Upper lobe of left lung (tissue), 6 donors: ENCODE results near the gene BLVRB. TPM values are rescaled to one million over a fixed set of nuclear protein-coding genes. Genes with fewer than 3 reads are reported as not detected.

ENCODE experiments used
- ATAC-seq, 2 donors: fragments of 200-7000 bp; cut with Tn5 transposase; one replicate each; pipeline ENCODE4 v1.9.1; 2022; ENCODE audit warnings: mild to moderate bottlenecking in 2 of 2, moderate library complexity in 2 of 2; ENCODE audit not compliant: low FRiP score in 2 of 2
- DNase-seq, 2 donors: peaks; one replicate each; pipeline ENCODE4 v3.0.0-alpha.2; 2019 to 2020
- H3K27ac ChIP-seq, 4 donors: fragments of 200-600 bp; sonication (generic); one replicate each; pipeline ENCODE4 v1.5.1; 2016 to 2019
- H3K27me3 ChIP-seq, 4 donors: fragments of 200-600 bp; sonication (generic); one replicate each; pipeline ENCODE4 v1.5.1; 2017 to 2019
- H3K36me3 ChIP-seq, 4 donors: fragments of 200-600 bp; sonication (generic); one replicate each; pipeline ENCODE4 v1.5.1; 2016 to 2019
- H3K4me1 ChIP-seq, 4 donors: fragments of 200-600 bp; sonication (generic); one replicate each; pipeline ENCODE4 v1.5.1; 2018 to 2019
- H3K4me3 ChIP-seq, 4 donors: fragments of 200-600 bp; sonication (generic); one replicate each; pipeline ENCODE4 v1.5.1; 2017 to 2019; ENCODE audit warnings: mild to moderate bottlenecking in 2 of 4, moderate library complexity in 1 of 4
- H3K9me3 ChIP-seq, 4 donors: fragments of 200-600 bp; sonication (generic); one replicate each; pipeline ENCODE4 v1.5.1; 2018 to 2019
- CTCF ChIP-seq, 6 experiments: fragments of 450-650 bp in 4 of 6; fragments of 200-600 bp in 2 of 6; sonication (generic) in 2 of 6; IDR thresholded peaks; one replicate each; pipeline ENCODE4 v1.5.1; 2016 to 2019; ENCODE audit warnings: antibody characterized with exemption in 6 of 6
- EP300 ChIP-seq, 4 donors: sonication (generic); formaldehyde crosslinking; IDR thresholded peaks; one replicate each; pipeline ENCODE4 v1.5.1; 2017; ENCODE audit warnings: antibody characterized with exemption in 4 of 4, control low read depth in 2 of 4
- POLR2A ChIP-seq, 4 donors: fragments of 450-650 bp; IDR thresholded peaks; one replicate each; pipeline ENCODE4 v1.5.1; 2016 to 2017; ENCODE audit warnings: antibody characterized with exemption in 4 of 4, mild to moderate bottlenecking in 2 of 4
- POLR2AphosphoS5 ChIP-seq, 2 donors: sonication (generic); formaldehyde crosslinking; IDR thresholded peaks; one replicate each; pipeline ENCODE4 v1.5.1; 2017; ENCODE audit warnings: antibody characterized with exemption in 2 of 2
- WGBS, 2 donors: methylation state at CpG; one replicate each; pipeline ENCODE4 v1.1.5; 2017 to 2018; 5-methylcytosine and 5-hydroxymethylcytosine counted together
- total RNA-seq, 6 donors: library from RNA; depleted of rRNA in 4 of 6; stranded (reverse); fragments of >200 nt in 4 of 6; gene quantifications; one replicate each; pipeline versions ENCODE4 v1.1.0 to v1.2.1, GENCODE V29; 2016 to 2021
- donor health status: DM: no; HTN: no; CAD: no; lungs with moderate emphysema.
- donor health status: DM: no; HTN: yes; CAD: no; lungs with severe emphysema.

The BLVRB gene
- total RNA-seq, 6 donors from 2014 or later: 77.5 to 379 (median 223) TPM

- ATAC-seq (no peak), DNase-seq (no peak)
- Histone ChIP-seq H3K27ac (no peak overlapping the region), H3K9me3 (no peaks in the 10 kb centered on the region), H3K4me1 (no peaks in the 10 kb centered on the region), H3K4me3 (no peak overlapping the region), H3K36me3 (no peaks in the 10 kb centered on the region), H3K27me3 (no peaks in the 10 kb centered on the region)
- 83 to 90% methylated on average over 5 of the region's 5 CpGs for WGBS, 2 donors
- no peak for TF ChIP-seq EP300 (IDR thresholded peaks at IDR 0.05)
- TF ChIP-seq POLR2A (IDR thresholded peaks at IDR 0.05): no peak
- no peak for TF ChIP-seq POLR2AphosphoS5 (IDR thresholded peaks at IDR 0.05)
- no peak for TF ChIP-seq CTCF (IDR thresholded peaks at IDR 0.05)
Measured at GRCh38 chr19:40499320-40499719, 33.8 kb upstream of the BLVRB start.

- Histone ChIP-seq H3K27ac (no peak overlapping the region), H3K9me3 (no peaks in the 10 kb centered on the region), H3K4me3 (no peak overlapping the region), H3K4me1 (no peaks in the 10 kb centered on the region), H3K36me3 (no peaks in the 10 kb centered on the region), H3K27me3 (no peaks in the 10 kb centered on the region)
- WGBS, 2 donors: 90% methylated on average over 11 to 12 of the region's 12 CpGs
- peak in 1 of 2 donors; percentile 63 for DNase-seq
- ATAC-seq: no peak
- TF ChIP-seq POLR2AphosphoS5 (IDR thresholded peaks at IDR 0.05) (no peak), POLR2A (IDR thresholded peaks at IDR 0.05) (no peak), EP300 (IDR thresholded peaks at IDR 0.05) (no peak), CTCF (IDR thresholded peaks at IDR 0.05) (no peak)
Measured at GRCh38 chr19:40497214-40497613, 31.7 kb upstream of the BLVRB start.

- Histone ChIP-seq H3K9me3 (no peaks in the 10 kb centered on the region), H3K4me1 (no peaks in the 10 kb centered on the region), H3K27ac (no peak overlapping the region), H3K36me3 (no peaks in the 10 kb centered on the region), H3K27me3 (no peaks in the 10 kb centered on the region), H3K4me3 (no peak overlapping the region)
- 62 to 73% methylated on average over 1 of the region's 1 CpG for WGBS, 2 donors
- ATAC-seq (no peak), DNase-seq (no peak)
- TF ChIP-seq CTCF (IDR thresholded peaks at IDR 0.05): no peak
- TF ChIP-seq EP300 (IDR thresholded peaks at IDR 0.05): no peak
- no peak for TF ChIP-seq POLR2A (IDR thresholded peaks at IDR 0.05)
- no peak for TF ChIP-seq POLR2AphosphoS5 (IDR thresholded peaks at IDR 0.05)
Measured at GRCh38 chr19:40494191-40494838, 28.8 kb upstream of the BLVRB start.

GRCh38 chr19:40493778-40494177 is 28.2 kb upstream of the BLVRB start:
- WGBS, 2 donors: 52 to 54% methylated on average over 4 of the region's 4 CpGs
- no peak for DNase-seq
- H3K27me3 ChIP-seq: no peaks in the 10 kb centered on the region
- no peak overlapping the region for H3K4me3 ChIP-seq
- H3K4me1 ChIP-seq: no peaks in the 10 kb centered on the region
- no peaks in the 10 kb centered on the region for H3K36me3 ChIP-seq
- no peaks in the 10 kb centered on the region for H3K9me3 ChIP-seq
- TF ChIP-seq CTCF (IDR thresholded peaks at IDR 0.05): no peak
- no peak for TF ChIP-seq EP300 (IDR thresholded peaks at IDR 0.05)
- no peak for TF ChIP-seq POLR2AphosphoS5 (IDR thresholded peaks at IDR 0.05)
- no peak for TF ChIP-seq POLR2A (IDR thresholded peaks at IDR 0.05)
- no peak for ATAC-seq
- H3K27ac ChIP-seq: no peak overlapping the region

- DNase-seq (no peak), ATAC-seq (no peak)
- peaks cover 0 to 9% (median 3%) of the 10 kb centered on the region in 4 donors for H3K4me1 ChIP-seq
- no peaks in the 10 kb centered on the region for H3K36me3 ChIP-seq
- 80 to 92% methylated on average over 3 of the region's 3 CpGs for WGBS, 2 donors
- H3K27me3 ChIP-seq: peaks cover 0 to 10% (median 0%) of the 10 kb centered on the region in 4 donors
- H3K4me3 ChIP-seq: no peak overlapping the region
- H3K27ac ChIP-seq: no peak overlapping the region
- TF ChIP-seq EP300 (IDR thresholded peaks at IDR 0.05): no peak
- TF ChIP-seq CTCF (IDR thresholded peaks at IDR 0.05): no peak
- no peak for TF ChIP-seq POLR2A (IDR thresholded peaks at IDR 0.05)
- TF ChIP-seq POLR2AphosphoS5 (IDR thresholded peaks at IDR 0.05): no peak
- H3K9me3 ChIP-seq: no peaks in the 10 kb centered on the region
Measured at GRCh38 chr19:40492274-40492673, 26.7 kb upstream of the BLVRB start.
